Measurements from ENCODE around the gene ZMYM5.
"Not testable (repeated sequence)": the region's sequence is repeated elsewhere in the genome, so short reads cannot be mapped to it uniquely, and the experiment has no call there.

The ZMYM5 gene

GRCh38 chr13:19863323-19864023 lies at the start of gene ZMYM5:
Gene ZMYM5, minus strand, starts transcription at chr13:19863649. Its CDS starts 11,469 bp downstream, at chr13:19852180.
- FAIRE-seq (peak; percentile 98), DNase-seq (ENCODE audit: extremely low spot score, insufficient read length, low read depth) (peak; percentile 93)

- FAIRE-seq (no peak), DNase-seq (ENCODE audit: extremely low spot score, insufficient read length, low read depth) (no peak)
These were observed 47.1 kb upstream of the ZMYM5 start for GRCh38 chr13:19910336-19911072.

DNA sequence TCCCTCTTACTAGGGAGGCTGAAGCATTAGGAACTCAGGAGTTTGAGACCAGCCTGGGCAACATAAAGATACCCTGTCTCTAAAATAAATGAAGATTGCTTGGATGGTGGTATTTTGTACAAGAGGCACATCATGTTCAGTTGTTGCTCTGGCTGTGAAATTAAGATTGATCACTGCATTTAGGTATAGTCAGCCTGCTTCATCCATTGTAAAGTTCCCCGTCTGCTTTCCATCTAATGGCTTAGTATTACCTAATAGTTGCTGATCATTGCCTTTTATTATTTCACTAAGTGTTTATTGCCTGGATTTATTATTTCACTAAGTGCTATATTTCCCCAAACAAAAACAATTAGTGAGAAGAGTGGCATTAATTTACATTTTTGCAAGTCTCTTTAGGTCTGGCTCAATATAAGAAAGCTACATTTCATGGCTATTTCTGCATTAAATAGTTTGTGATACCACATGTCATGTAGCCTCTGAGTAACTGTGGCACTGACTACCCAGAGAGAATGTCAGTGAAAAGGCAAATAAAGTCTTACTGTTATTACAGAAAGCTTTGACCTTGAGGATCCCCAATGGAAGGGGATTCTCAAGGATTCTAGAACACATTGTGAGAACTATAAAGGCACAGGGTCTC lies 45.0 kb upstream of the ZMYM5 start:
- FAIRE-seq (no peak), DNase-seq (ENCODE audit: extremely low spot score, insufficient read length, low read depth) (no peak)

GRCh38 chr13:19905487-19906195 lies 42.2 kb upstream of the ZMYM5 start:
- not testable (repeated sequence) for DNase-seq (ENCODE audit: extremely low spot score, insufficient read length, low read depth); FAIRE-seq

DNA sequence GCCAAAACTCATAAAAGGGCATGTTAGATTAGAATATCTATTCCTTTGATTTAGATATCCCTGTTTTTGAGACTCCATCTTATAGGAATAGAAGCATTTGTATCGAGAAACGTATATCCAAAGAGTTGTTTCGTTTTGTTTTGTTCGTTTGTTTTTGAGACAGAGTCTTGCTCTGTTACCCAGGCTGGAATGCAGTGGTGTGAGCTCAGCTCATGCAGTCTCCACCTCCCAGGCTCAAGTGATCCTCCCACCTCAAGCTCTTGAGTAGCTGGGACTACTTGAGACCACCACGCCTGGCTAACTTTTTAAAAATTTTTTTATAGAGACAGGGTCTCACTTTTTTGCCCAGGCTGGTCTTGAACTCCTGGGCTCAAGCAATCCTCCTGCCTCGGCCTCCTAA lies 26.6 kb upstream of the ZMYM5 start:
- no peak for DNase-seq (ENCODE audit: extremely low spot score, insufficient read length, low read depth)
- FAIRE-seq = no peak

DNA sequence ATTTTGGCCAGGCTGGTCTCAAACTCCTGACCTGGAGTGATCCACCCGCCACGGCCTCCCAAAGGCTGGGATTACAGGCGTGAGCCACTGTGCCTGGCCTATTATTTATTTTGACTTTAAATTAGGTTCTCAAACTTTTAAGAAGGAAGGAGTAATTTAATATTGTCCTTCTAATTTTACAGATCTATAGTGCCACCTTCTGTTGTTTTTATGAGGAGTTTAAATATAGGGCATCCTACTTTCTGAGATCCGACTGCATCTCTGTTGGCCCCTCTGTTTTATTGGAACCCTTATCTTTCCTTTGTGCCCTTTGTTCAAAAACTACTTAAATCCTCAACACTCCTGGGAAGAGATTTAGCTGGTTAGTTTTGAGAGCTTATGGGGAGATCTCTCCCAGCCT lies 25.4 kb upstream of the ZMYM5 start:
- no peak for DNase-seq (ENCODE audit: extremely low spot score, insufficient read length, low read depth)
- no peak for FAIRE-seq

DNA sequence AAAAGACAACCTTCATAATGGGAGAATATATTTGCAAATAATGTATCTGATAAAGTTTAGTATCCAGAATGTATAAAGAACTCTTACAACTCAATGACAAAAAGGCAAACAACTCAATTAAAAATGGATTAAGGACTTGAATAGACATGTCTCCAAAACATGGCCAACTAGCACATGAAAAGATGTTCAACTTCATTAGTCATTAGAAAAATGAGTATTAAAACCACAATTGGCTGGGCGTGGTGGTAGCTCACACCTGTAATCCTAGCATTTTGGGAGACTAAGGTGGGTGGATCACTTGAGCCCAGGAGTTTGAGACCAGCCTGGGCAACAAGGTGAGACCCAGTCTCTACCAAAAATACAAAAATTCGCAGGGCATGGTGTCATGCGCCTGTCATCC lies 18.8 kb upstream of the ZMYM5 start:
- FAIRE-seq (no peak), DNase-seq (ENCODE audit: extremely low spot score, insufficient read length, low read depth) (no peak)

GRCh38 chr13:19881641-19882040 lies 18.2 kb upstream of the ZMYM5 start:
- FAIRE-seq (no peak), DNase-seq (ENCODE audit: extremely low spot score, insufficient read length, low read depth) (no peak)

GRCh38 chr13:19864746-19865309 lies 1.4 kb upstream of the ZMYM5 start:
- FAIRE-seq (peak; percentile 79), DNase-seq (ENCODE audit: extremely low spot score, insufficient read length, low read depth) (no peak)

DNA sequence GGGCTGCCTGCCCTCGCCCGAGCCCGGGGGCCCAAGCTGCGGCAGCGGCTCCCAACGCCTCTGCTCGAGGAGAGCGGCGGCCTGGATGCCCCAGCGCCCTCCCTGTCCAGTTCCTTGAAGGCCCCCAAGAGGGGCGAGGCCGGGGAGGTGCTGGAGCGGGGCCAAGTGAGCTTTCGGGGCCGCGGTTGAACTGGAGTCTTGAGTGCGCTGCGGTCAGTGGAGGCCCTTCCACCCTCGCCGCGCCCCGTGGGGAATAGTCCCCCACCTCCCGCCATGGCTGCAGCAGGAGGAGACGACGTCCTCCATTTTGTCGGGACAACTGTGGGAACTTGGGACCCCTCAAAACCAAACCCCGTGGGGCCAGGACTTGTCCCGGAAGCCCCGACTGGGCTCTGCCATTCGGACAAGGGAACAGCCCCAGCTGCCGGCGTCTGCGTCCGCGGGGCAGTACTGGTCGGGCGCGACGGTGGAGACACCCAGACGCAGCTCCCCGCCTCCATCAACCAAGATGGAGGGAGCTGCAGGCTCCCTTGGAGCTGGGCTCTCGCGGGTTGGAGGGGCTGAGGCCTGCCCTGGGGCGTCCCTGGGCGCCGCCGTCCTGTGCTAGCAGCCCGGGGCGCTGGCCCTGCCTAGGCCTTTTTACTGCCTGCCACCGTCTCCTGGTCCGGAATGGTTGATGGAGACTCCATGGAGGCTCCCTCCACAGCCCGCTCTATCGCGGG lies 736 bp upstream of the ZMYM5 start:
- DNase-seq (ENCODE audit: extremely low spot score, insufficient read length, low read depth) (no peak), FAIRE-seq (peak; percentile 80)

DNA sequence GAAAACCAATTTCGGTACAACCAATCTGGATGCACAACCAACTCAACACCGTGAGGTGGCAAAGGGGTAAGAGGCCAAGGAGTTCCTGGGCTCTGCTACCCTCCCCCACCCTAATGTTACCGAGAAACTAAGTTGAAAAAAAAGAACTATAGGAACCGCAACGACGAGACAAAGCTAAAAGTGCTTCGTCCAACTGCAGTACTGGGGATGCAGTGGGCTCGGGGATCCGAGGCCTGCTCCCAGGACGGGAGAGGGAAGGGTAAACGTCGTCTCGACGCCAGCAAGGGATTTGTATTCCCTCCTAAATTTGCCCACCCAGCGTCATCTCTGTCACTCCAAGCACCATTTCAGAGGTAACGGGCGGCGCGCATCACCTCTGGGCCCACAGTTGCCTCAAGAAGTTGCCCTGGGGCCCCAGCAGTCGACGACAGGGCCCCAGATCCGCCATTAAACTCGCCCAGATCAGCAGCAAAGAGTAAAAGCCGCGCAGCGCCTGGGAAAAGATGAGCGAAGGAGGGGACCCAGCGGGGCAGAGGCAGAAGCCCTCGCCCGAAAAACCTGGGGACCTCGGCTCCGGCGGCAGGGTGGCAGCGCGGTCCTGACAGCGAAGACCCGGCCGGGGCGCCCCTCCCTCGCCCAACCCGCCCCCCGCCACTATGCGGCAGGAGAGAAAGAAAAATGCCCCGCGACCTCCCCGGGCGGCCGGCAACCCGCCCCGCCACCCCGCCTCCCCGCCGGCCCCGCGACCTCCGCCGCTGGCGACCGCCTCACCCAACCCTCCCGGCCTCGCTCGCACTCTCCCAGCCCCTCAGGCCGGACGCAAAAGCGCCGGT lies 752 bp downstream of the ZMYM5 start:
- DNase-seq (ENCODE audit: extremely low spot score, insufficient read length, low read depth) = no peak
- peak; percentile 9 for FAIRE-seq

- FAIRE-seq = no peak
- DNase-seq (ENCODE audit: extremely low spot score, insufficient read length, low read depth) = no peak
These were observed 1.7 kb downstream of the ZMYM5 start for GRCh38 chr13:19861762-19862161.

DNA sequence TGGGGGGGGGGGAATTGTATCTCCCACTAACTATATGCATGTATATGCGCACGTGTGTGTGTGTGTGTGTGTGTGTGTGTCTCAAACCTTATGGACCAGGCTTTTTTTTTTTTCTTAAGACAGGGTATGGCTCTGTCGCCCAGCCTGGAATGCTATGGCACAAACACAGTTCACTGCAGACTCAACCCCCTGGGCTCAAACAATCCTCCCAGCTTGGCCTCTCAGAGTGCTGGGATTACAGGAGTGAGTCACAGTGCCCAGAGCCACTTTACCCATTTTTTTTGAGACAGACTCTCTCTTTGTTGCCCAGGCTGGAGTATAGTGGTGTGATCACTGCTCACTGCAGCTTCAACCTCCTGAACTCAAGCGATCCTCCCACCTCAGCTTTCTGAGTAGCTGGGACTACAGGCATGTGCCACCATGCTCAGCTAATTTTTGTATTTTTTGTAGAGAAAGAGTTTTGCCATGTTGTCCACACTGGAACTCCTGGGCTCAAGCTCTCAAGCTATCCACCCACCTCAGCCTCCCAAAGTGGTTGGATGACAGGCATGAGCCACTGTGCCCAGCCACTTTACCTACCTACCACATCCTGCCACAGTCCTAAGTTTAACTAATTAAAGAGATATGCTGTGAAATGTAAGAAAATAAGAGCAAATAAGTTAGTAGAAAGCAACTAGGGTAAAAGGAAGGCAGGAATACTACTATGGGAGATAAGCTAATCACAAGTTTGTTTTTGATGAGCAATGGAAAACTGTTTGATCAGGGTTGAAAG lies 2.4 kb downstream of the ZMYM5 start:
- DNase-seq (ENCODE audit: extremely low spot score, insufficient read length, low read depth) (no peak), FAIRE-seq (peak; percentile 5)

- FAIRE-seq; DNase-seq (ENCODE audit: extremely low spot score, insufficient read length, low read depth): not testable (repeated sequence)
These were observed 5.8 kb downstream of the ZMYM5 start for GRCh38 chr13:19857637-19858036.

GRCh38 chr13:19852766-19853165 lies 10.7 kb downstream of the ZMYM5 start:
- FAIRE-seq (no peak), DNase-seq (ENCODE audit: extremely low spot score, insufficient read length, low read depth) (no peak)

DNA sequence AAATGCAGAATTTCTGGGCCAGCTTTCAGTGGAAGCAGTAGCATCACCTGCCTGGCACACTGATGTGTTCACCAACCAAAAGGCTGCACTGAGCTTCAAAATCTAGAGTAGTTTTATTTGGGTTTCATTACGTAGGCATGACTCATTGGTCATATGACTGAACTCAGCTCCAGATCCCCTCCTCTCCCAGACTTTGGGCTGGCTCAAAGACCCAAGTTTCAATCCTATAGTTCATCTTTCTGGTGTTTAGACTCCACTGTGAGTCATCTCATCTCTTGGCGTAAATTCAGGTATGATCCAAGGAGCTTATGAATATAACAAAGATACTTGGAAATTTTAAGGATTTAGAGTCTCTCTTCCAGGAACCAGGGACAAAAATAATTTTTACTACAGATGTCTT lies 17.7 kb downstream of the ZMYM5 start:
- FAIRE-seq = no peak
- no peak for DNase-seq (ENCODE audit: extremely low spot score, insufficient read length, low read depth)

DNA sequence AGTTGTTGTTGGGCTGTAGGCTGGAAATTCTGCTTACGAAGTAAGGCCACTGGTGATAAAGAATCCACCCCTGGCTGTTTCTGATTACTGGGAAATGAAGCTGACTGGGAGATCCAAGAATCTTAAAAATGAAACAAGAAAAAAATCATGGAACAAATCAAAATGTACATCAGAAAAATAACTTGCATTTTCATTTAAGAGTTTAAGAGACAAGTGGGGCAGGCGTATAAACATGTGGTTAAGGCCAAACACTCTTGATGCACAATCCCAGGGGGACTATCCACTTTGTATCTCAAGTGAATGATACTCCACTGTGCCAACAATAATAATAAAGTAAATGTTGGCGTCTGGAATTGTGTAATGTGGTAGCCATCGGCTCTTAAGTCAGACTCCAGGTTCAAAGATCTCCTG lies 24.6 kb downstream of the ZMYM5 start:
- DNase-seq (ENCODE audit: extremely low spot score, insufficient read length, low read depth) = no peak
- FAIRE-seq = no peak

GRCh38 chr13:19836472-19836871 lies 27.0 kb downstream of the ZMYM5 start:
- DNase-seq (ENCODE audit: extremely low spot score, insufficient read length, low read depth) (no peak), FAIRE-seq (no peak)
